SK-N-SH (cell line): ENCODE measurements around the gene MYH6.

Experiments
- EP300 ChIP-seq, 2 experiments: IDR thresholded peaks; 2 replicates each; pipeline versions ENCODE4 v1.4.0 to v1.6.1; 2012; ENCODE audit warnings: borderline replicate concordance in 1 of 2, low read depth in 1 of 2, low read length in 1 of 2
- EZH2phosphoT487 ChIP-seq: fragments of 200-600 bp; sonication (generic); IDR thresholded peaks from 2 replicates; pipeline ENCODE4 v1.6.1; 2017; ENCODE audit warnings: low read depth, mixed run types, mild to moderate bottlenecking, antibody characterized with exemption, moderate library complexity, borderline replicate concordance
- REST ChIP-seq: IDR thresholded peaks from 2 replicates; pipeline ENCODE4 v1.6.1; 2012; ENCODE audit warnings: mild to moderate bottlenecking, low read depth, low read length, moderate library complexity
- SMC3 ChIP-seq: IDR thresholded peaks from 2 replicates; pipeline ENCODE4 v1.6.1; 2012; ENCODE audit warnings: low read depth, low read length, improper control_type of control experiment
- TAF1 ChIP-seq: IDR thresholded peaks from 2 replicates; pipeline ENCODE4 v1.6.1; 2012; ENCODE audit warnings: low read depth, mild to moderate bottlenecking, low read length, moderate library complexity, borderline replicate concordance
- TCF12 ChIP-seq: IDR thresholded peaks from 2 replicates; pipeline ENCODE4 v1.4.0; 2012
- USF2 ChIP-seq: fragments of 150-350 bp; IDR thresholded peaks from 2 replicates; pipeline ENCODE4 v1.6.1; 2017; ENCODE audit warnings: antibody characterized with exemption, low read length, low read depth, borderline replicate concordance
- TF ChIP-seq, protein P1 (sequence below): fragments of 200-600 bp; sonication (generic); IDR thresholded peaks from 2 replicates; pipeline ENCODE4 v1.6.1; 2017; ENCODE audit warnings: antibody characterized with exemption, mild to moderate bottlenecking, moderate library complexity
- TF ChIP-seq, protein P2 (sequence below): IDR thresholded peaks from 2 replicates; pipeline ENCODE4 v1.4.0; 2012; ENCODE audit warnings: low read depth

GRCh38 chr14:23376482-23377197, 31.4 kb downstream of the MYH6 start, which contains the start of gene CMTM5:
- TF ChIP-seq EP300 (IDR thresholded peaks at IDR 0.05; ENCODE audit: borderline replicate concordance in 1 of 2, low read depth in 1 of 2, low read length in 1 of 2) (no peak), SMC3 (no peak), TCF12 (no peak), REST (no peak), EZH2phosphoT487 (no peak), TAF1 (no peak), USF2 (no peak)
- TF ChIP-seq, protein P1, sequence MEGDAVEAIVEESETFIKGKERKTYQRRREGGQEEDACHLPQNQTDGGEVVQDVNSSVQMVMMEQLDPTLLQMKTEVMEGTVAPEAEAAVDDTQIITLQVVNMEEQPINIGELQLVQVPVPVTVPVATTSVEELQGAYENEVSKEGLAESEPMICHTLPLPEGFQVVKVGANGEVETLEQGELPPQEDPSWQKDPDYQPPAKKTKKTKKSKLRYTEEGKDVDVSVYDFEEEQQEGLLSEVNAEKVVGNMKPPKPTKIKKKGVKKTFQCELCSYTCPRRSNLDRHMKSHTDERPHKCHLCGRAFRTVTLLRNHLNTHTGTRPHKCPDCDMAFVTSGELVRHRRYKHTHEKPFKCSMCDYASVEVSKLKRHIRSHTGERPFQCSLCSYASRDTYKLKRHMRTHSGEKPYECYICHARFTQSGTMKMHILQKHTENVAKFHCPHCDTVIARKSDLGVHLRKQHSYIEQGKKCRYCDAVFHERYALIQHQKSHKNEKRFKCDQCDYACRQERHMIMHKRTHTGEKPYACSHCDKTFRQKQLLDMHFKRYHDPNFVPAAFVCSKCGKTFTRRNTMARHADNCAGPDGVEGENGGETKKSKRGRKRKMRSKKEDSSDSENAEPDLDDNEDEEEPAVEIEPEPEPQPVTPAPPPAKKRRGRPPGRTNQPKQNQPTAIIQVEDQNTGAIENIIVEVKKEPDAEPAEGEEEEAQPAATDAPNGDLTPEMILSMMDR = no peak
- TF ChIP-seq, protein P2, sequence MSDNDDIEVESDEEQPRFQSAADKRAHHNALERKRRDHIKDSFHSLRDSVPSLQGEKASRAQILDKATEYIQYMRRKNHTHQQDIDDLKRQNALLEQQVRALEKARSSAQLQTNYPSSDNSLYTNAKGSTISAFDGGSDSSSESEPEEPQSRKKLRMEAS = no peak
